DMS 273 (cell line): ENCODE data around the gene AGPAT2.

ENCODE experiments used
- DNase-seq: peaks from one replicate; lab custom pipeline; 2025; ENCODE audit not compliant: unreplicated experiment; lab: John Stamatoyannopoulos, UW

The AGPAT2 gene

DNA sequence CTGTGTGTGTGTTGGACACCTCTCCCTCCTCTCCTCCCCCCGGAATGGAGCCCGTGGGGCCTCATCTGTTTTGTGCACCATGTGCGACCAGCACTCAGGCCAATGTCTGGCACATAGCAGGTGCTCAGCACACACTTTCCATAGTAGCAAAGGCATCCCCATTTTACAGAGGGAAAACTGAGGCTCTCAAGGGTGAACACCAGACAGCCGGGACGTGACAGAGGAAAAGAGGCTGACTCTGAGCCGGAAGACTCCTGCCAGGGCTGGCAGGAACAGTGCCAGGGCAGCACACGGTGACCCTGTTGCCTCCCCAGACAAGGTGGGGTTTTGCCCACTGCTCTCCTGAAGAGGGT is 1.8 kb upstream of the AGPAT2 start:
- DNase-seq, result no peak

GRCh38 chr9:136688274-136689107 is 1.2 kb upstream of the AGPAT2 start:
- DNase-seq, result no peak

DNA sequence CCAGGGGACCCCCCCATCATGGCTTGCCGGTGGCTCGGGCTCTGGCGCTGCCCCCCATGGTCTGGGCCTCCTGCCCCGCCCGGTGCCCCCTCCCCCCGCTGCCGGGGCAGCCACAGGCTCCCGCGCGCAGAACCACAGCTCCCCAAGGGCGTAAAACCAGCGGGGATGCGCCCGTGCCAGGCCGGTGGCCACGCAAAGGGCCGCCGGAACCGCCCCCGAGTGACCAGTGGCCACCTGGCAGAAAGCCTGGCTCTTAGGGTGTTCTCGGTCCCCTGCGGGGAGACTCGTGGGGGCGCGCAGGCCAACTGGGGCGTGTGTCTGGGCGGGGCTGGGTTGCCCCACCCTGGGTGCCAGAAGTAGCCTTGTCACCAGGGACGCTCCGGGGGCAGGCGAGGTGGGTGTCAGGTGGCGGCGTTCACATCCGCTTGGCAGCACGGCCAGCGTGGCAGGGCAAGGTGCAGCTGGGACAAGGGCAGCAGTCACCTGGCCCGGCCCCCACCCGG is 515 bp upstream of the AGPAT2 start:
- DNase-seq, result no peak

DNA sequence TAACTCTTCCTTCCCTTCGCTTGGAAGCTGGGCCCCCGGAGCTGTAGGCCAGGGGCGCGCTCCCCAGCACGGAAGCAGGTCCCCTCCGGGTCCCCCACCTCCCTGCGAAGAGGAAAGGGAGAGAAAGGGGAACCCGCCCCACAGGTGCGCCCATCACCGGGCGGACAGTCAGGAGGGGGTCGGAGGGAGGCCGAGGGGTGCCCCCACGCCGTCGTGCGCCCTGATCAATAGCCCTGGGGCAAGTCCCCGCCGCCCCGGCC is 793 bp downstream of the AGPAT2 start:
- no peak for DNase-seq

GRCh38 chr9:136685790-136686533 is 1.3 kb downstream of the AGPAT2 start:
- DNase-seq, result no peak

- no peak for DNase-seq
Observed at GRCh38 chr9:136685216-136685615, 2.0 kb downstream of the AGPAT2 start.

- DNase-seq, result no peak
Observed at GRCh38 chr9:136684799-136685198, 2.5 kb downstream of the AGPAT2 start.

DNA sequence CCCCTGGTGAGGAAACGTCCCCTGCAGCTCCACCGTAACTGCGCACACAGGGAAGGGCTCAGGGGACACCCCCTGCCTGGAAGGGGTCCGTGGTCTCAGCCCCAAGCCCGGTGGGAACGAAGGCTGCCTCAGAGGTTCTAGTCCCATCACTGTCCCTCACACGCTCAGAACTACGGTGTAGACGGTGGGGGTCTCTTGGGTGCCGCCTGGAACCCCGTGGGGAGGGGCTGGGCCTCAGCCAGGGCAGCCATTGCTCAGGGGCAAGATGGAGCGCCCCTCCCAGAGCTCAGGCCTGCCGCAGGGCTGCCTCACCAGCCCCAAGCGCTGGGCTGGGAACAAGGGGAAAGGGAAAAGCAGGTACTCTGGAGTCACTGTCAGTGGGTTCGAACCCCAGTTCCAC is 2.9 kb downstream of the AGPAT2 start:
- DNase-seq, result no peak

DNA sequence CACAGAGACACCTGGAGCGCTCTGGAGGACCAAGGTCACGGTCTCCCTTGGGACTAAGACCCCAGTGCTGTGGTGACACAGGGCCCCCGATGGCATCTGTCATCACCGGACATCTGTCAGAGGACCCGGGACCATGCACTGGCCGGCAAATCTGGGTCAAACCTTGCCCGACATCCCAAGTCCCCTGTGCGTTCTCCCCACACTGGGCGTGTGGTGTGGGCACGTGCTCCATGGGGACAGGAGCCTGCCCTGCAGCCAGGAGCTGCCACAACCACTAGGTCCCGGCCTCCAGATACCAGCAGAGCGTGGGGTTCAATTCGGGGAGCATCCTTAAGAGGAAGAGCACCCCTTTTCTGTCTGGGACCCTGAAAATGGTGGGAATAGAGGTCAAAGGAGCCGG is 3.5 kb downstream of the AGPAT2 start:
- no peak for DNase-seq

- DNase-seq, result no peak
Observed at GRCh38 chr9:136683173-136683745, 4.0 kb downstream of the AGPAT2 start.

- no peak for DNase-seq
Observed at GRCh38 chr9:136682710-136683109, 4.5 kb downstream of the AGPAT2 start.

DNA sequence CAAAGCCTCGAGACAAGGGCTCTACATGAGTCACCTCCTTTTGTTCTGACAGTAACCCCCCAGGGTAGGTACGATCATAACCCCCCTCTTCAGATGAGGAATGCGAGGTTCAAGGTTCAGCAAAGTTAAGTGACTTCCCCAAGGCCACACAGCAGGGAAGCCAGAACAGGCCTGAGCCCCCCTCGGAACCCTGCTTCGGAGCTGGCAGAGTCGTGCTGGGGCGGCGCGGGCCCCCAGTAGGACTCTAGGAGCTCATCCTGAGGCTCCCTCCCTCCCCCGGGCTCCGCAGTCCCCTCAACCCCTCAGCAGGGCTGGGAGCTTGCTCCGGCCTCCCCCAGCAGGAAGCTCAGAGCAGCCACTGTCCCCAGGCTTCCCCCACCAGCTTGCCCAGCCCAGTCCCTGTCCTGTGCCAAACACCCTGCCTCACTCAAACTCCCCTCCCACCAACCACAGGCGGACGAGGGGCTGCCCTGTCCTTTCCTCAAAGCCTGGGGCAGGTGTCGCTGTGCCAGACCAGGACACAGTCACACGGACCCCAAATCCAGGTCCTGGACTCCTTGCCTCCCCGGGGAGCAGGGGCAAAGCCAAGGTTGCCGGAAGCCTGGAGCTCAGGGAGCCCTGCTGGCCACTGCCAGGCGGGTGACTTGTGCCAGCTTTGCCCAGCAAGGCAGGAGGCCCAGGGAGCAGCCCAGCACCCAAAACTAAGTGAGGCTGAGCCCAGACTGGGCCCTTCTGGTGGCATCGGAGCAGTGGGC is 5.1 kb downstream of the AGPAT2 start:
- DNase-seq, result no peak

- no peak for DNase-seq
Observed at GRCh38 chr9:136681029-136681428, 6.2 kb downstream of the AGPAT2 start.

GRCh38 chr9:136679431-136679941 is 7.8 kb downstream of the AGPAT2 start:
- no peak for DNase-seq

DNA sequence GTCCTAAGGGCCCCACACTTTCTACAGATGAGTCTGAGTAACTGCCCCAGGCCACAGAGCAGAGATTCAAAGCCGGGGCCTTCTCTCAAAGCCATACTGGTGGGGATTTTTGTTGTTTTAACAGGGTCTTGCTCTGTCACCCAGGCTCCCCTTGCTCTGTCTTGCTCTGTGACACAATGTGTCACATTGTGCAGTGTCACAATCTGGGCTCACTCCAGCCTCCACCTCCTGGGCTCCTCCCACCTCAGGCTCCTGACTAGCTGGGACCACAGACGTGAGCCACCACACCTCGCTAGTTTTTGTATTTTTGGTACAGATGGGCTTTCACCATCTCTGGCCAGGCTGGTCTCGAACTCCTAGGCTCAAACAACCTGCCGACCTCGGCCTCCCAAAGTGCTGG is 8.6 kb downstream of the AGPAT2 start:
- no peak for DNase-seq

- DNase-seq, result no peak
Observed at GRCh38 chr9:136678034-136678433, 9.2 kb downstream of the AGPAT2 start.

GRCh38 chr9:136676920-136677686 is 10.2 kb downstream of the AGPAT2 start:
- DNase-seq, result no peak

- no peak for DNase-seq
Observed at GRCh38 chr9:136676297-136676794, 10.9 kb downstream of the AGPAT2 start.

DNA sequence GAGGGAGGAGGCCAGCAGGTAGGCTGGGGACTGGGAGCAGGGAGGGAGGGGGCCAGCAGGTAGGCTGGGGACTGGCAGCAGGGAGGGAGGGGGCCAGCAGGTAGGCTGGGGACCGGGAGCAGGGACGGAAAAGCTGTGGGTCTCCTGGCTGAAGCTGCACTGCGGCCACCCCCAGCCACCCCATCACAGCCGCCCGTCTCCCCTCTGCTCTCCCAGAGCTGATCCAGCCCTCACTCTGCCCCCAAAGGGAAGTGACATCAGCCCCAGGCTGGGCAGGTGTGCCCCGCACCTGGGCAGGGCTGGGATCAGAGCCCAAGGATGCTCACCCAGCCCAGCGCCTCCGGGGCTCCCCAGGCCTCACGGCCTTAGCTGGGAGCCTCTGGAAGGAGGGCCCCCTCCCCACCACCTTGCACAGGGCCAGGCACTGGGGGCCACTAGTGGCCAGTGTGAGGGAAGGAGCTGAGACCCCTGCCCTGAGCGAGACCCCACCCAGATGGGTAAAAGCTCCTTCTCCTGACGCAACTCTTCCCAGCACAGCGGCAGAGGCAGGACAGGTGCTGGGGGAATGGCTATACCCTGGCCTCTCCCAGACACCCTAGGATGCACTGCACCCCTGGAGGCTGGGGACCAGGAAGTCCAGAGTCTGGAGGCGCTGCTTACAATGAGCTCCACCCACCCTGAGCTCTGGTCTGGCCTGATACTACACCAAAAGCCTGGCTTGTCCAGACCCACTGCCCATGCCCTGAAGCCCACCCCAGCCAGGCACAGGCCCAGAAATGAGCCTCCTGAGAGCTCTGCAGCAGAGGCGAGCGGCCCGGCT is 11.6 kb downstream of the AGPAT2 start:
- DNase-seq, result no peak
